NCI-H1694 (cell line): ENCODE data around the gene ASIC2.
"Not testable (repeated sequence)": the region's sequence is repeated elsewhere in the genome, so short reads cannot be mapped to it uniquely, and the experiment has no call there.

Experiments used
- DNase-seq: peaks from one replicate; lab custom pipeline; 2025; lab: John Stamatoyannopoulos, UW

ASIC2 gene

GRCh38 chr17:32980230-32980629 lies 312.9 kb downstream of the ASIC2 start:
- no peak for DNase-seq

GRCh38 chr17:32976605-32977004 lies 316.5 kb downstream of the ASIC2 start:
- no peak for DNase-seq

- DNase-seq: no peak
These were observed 317.0 kb downstream of the ASIC2 start for GRCh38 chr17:32976131-32976530.

GRCh38 chr17:32971171-32971570 lies 321.9 kb downstream of the ASIC2 start:
- DNase-seq: no peak

- DNase-seq: no peak
These were observed 322.8 kb downstream of the ASIC2 start for GRCh38 chr17:32970281-32970680.

- DNase-seq: not testable (repeated sequence)
These were observed 323.9 kb downstream of the ASIC2 start for GRCh38 chr17:32969231-32969630.

GRCh38 chr17:32964541-32964940 lies 328.6 kb downstream of the ASIC2 start:
- no peak for DNase-seq
